ENCODE results near the gene MAIP1.

MAIP1 gene

GRCh38 chr2:199950396-199950795 is 5.0 kb upstream of the MAIP1 start:
- H3K9ac ChIP-seq (ENCODE audit: low read depth, low read length), result no peak overlapping the region
- peaks cover 57% of the 10 kb centered on the region for H3K36me3 ChIP-seq (ENCODE audit: insufficient read depth, low read length)
- WGBS, result 94% methylated on average over 5 of the region's 5 CpGs
- no peaks in the 10 kb centered on the region for H3K4me1 ChIP-seq (ENCODE audit: insufficient read depth, low read length)
- no peaks in the 10 kb centered on the region for H3K27me3 ChIP-seq (ENCODE audit: insufficient read depth, low read length)
- H3K9me3 ChIP-seq (ENCODE audit: insufficient read depth, low read depth, low read length), result no peaks in the 10 kb centered on the region
- H3K4me3 ChIP-seq (ENCODE audit: low read length), result no peak overlapping the region
- no peak overlapping the region for H3K27ac ChIP-seq (ENCODE audit: low read depth, low read length)

GRCh38 chr2:199951023-199951422 is 4.4 kb upstream of the MAIP1 start:
- Histone ChIP-seq H3K36me3 (ENCODE audit: insufficient read depth, low read length) (peaks cover 50% of the 10 kb centered on the region), H3K4me3 (ENCODE audit: low read length) (no peak overlapping the region), H3K9me3 (ENCODE audit: insufficient read depth, low read depth, low read length) (no peaks in the 10 kb centered on the region), H3K27me3 (ENCODE audit: insufficient read depth, low read length) (no peaks in the 10 kb centered on the region), H3K9ac (ENCODE audit: low read depth, low read length) (no peak overlapping the region), H3K4me1 (ENCODE audit: insufficient read depth, low read length) (no peaks in the 10 kb centered on the region), H3K27ac (ENCODE audit: low read depth, low read length) (no peak overlapping the region)
- 90% methylated on average over 1 of the region's 1 CpG for WGBS

- Histone ChIP-seq H3K27ac (ENCODE audit: low read depth, low read length) (peak overlapping the region; percentile 97), H3K9ac (ENCODE audit: low read depth, low read length) (peak overlapping the region; percentile 95), H3K4me1 (ENCODE audit: insufficient read depth, low read length) (no peaks in the 10 kb centered on the region), H3K4me3 (ENCODE audit: low read length) (peak overlapping the region; percentile 95), H3K36me3 (ENCODE audit: insufficient read depth, low read length) (peaks cover 39% of the 10 kb centered on the region), H3K27me3 (ENCODE audit: insufficient read depth, low read length) (no peaks in the 10 kb centered on the region), H3K9me3 (ENCODE audit: insufficient read depth, low read depth, low read length) (no peaks in the 10 kb centered on the region)
- WGBS, result under 1% methylated on average over 13 of the region's 13 CpGs
These were observed 409 bp upstream of the MAIP1 start for GRCh38 chr2:199955007-199955338.

GRCh38 chr2:199956062-199956380 is 639 bp downstream of the MAIP1 start:
- peak overlapping the region; percentile 95 for H3K9ac ChIP-seq (ENCODE audit: low read depth, low read length)
- WGBS, result 2% methylated on average over 10 of the region's 10 CpGs
- no peaks in the 10 kb centered on the region for H3K27me3 ChIP-seq (ENCODE audit: insufficient read depth, low read length)
- no peaks in the 10 kb centered on the region for H3K9me3 ChIP-seq (ENCODE audit: insufficient read depth, low read depth, low read length)
- H3K27ac ChIP-seq (ENCODE audit: low read depth, low read length), result peak overlapping the region; percentile 97
- peak overlapping the region; percentile 95 for H3K4me3 ChIP-seq (ENCODE audit: low read length)
- H3K36me3 ChIP-seq (ENCODE audit: insufficient read depth, low read length), result peaks cover 39% of the 10 kb centered on the region
- H3K4me1 ChIP-seq (ENCODE audit: insufficient read depth, low read length), result no peaks in the 10 kb centered on the region

GRCh38 chr2:199958014-199958413 is 2.6 kb downstream of the MAIP1 start:
- Histone ChIP-seq H3K27ac (ENCODE audit: low read depth, low read length) (no peak overlapping the region), H3K4me1 (ENCODE audit: insufficient read depth, low read length) (no peaks in the 10 kb centered on the region), H3K36me3 (ENCODE audit: insufficient read depth, low read length) (peaks cover 54% of the 10 kb centered on the region), H3K9me3 (ENCODE audit: insufficient read depth, low read depth, low read length) (no peaks in the 10 kb centered on the region), H3K9ac (ENCODE audit: low read depth, low read length) (no peak overlapping the region), H3K4me3 (ENCODE audit: low read length) (no peak overlapping the region), H3K27me3 (ENCODE audit: insufficient read depth, low read length) (no peaks in the 10 kb centered on the region)
- 92% methylated on average over 4 of the region's 4 CpGs for WGBS

- WGBS, result 96% methylated on average over 2 of the region's 2 CpGs
- Histone ChIP-seq H3K27ac (ENCODE audit: low read depth, low read length) (no peak overlapping the region), H3K4me3 (ENCODE audit: low read length) (no peak overlapping the region), H3K9ac (ENCODE audit: low read depth, low read length) (no peak overlapping the region), H3K36me3 (ENCODE audit: insufficient read depth, low read length) (peaks cover 95% of the 10 kb centered on the region), H3K4me1 (ENCODE audit: insufficient read depth, low read length) (no peaks in the 10 kb centered on the region), H3K9me3 (ENCODE audit: insufficient read depth, low read depth, low read length) (no peaks in the 10 kb centered on the region), H3K27me3 (ENCODE audit: insufficient read depth, low read length) (no peaks in the 10 kb centered on the region)
These were observed 6.8 kb downstream of the MAIP1 start for GRCh38 chr2:199962203-199962602.

- WGBS, result 100% methylated on average over 2 of the region's 2 CpGs
- Histone ChIP-seq H3K27me3 (ENCODE audit: insufficient read depth, low read length) (no peaks in the 10 kb centered on the region), H3K9me3 (ENCODE audit: insufficient read depth, low read depth, low read length) (no peaks in the 10 kb centered on the region), H3K4me1 (ENCODE audit: insufficient read depth, low read length) (no peaks in the 10 kb centered on the region), H3K9ac (ENCODE audit: low read depth, low read length) (no peak overlapping the region), H3K27ac (ENCODE audit: low read depth, low read length) (no peak overlapping the region), H3K36me3 (ENCODE audit: insufficient read depth, low read length) (peaks cover 64% of the 10 kb centered on the region), H3K4me3 (ENCODE audit: low read length) (no peak overlapping the region)
These were observed 11.0 kb downstream of the MAIP1 start for GRCh38 chr2:199966405-199966804.

- 80% methylated on average over 1 of the region's 1 CpG for WGBS
- Histone ChIP-seq H3K36me3 (ENCODE audit: insufficient read depth, low read length) (peaks cover 59% of the 10 kb centered on the region), H3K27me3 (ENCODE audit: insufficient read depth, low read length) (no peaks in the 10 kb centered on the region), H3K27ac (ENCODE audit: low read depth, low read length) (no peak overlapping the region), H3K9ac (ENCODE audit: low read depth, low read length) (no peak overlapping the region), H3K4me3 (ENCODE audit: low read length) (no peak overlapping the region), H3K4me1 (ENCODE audit: insufficient read depth, low read length) (no peaks in the 10 kb centered on the region), H3K9me3 (ENCODE audit: insufficient read depth, low read depth, low read length) (no peaks in the 10 kb centered on the region)
These were observed 11.6 kb downstream of the MAIP1 start for GRCh38 chr2:199966976-199967375.

GRCh38 chr2:199968126-199968525 is 12.7 kb downstream of the MAIP1 start:
- H3K27ac ChIP-seq (ENCODE audit: low read depth, low read length), result no peak overlapping the region
- no peak overlapping the region for H3K9ac ChIP-seq (ENCODE audit: low read depth, low read length)
- WGBS, result 92% methylated on average over 1 of the region's 1 CpG
- no peaks in the 10 kb centered on the region for H3K27me3 ChIP-seq (ENCODE audit: insufficient read depth, low read length)
- H3K36me3 ChIP-seq (ENCODE audit: insufficient read depth, low read length), result peaks cover 47% of the 10 kb centered on the region
- H3K4me1 ChIP-seq (ENCODE audit: insufficient read depth, low read length), result no peaks in the 10 kb centered on the region
- no peaks in the 10 kb centered on the region for H3K9me3 ChIP-seq (ENCODE audit: insufficient read depth, low read depth, low read length)
- no peak overlapping the region for H3K4me3 ChIP-seq (ENCODE audit: low read length)

- 94% methylated on average over 5 of the region's 6 CpGs for WGBS
- Histone ChIP-seq H3K9me3 (ENCODE audit: insufficient read depth, low read depth, low read length) (no peaks in the 10 kb centered on the region), H3K4me1 (ENCODE audit: insufficient read depth, low read length) (no peaks in the 10 kb centered on the region), H3K27ac (ENCODE audit: low read depth, low read length) (no peak overlapping the region), H3K4me3 (ENCODE audit: low read length) (no peak overlapping the region), H3K9ac (ENCODE audit: low read depth, low read length) (no peak overlapping the region), H3K27me3 (ENCODE audit: insufficient read depth, low read length) (no peaks in the 10 kb centered on the region), H3K36me3 (ENCODE audit: insufficient read depth, low read length) (0 out of 2 replicates have a peak, but pooled peaks cover 7% of the 10 kb centered on the region)
These were observed 16.8 kb downstream of the MAIP1 start for GRCh38 chr2:199972088-199972626.

GRCh38 chr2:199973703-199974102 is 18.3 kb downstream of the MAIP1 start:
- Histone ChIP-seq H3K27ac (ENCODE audit: low read depth, low read length) (no peak overlapping the region), H3K4me3 (ENCODE audit: low read length) (no peak overlapping the region), H3K9ac (ENCODE audit: low read depth, low read length) (no peak overlapping the region), H3K9me3 (ENCODE audit: insufficient read depth, low read depth, low read length) (no peaks in the 10 kb centered on the region), H3K27me3 (ENCODE audit: insufficient read depth, low read length) (no peaks in the 10 kb centered on the region), H3K4me1 (ENCODE audit: insufficient read depth, low read length) (no peaks in the 10 kb centered on the region), H3K36me3 (ENCODE audit: insufficient read depth, low read length) (no peaks in the 10 kb centered on the region)
- 40% methylated on average over 2 of the region's 2 CpGs for WGBS

GRCh38 chr2:199975273-199975895 is 20.0 kb downstream of the MAIP1 start:
- no peak overlapping the region for H3K4me3 ChIP-seq (ENCODE audit: low read length)
- no peak overlapping the region for H3K27ac ChIP-seq (ENCODE audit: low read depth, low read length)
- 98% methylated on average over 3 of the region's 3 CpGs for WGBS
- H3K36me3 ChIP-seq (ENCODE audit: insufficient read depth, low read length), result no peaks in the 10 kb centered on the region
- H3K4me1 ChIP-seq (ENCODE audit: insufficient read depth, low read length), result 0 out of 2 replicates have a peak, but pooled peaks cover 5% of the 10 kb centered on the region
- H3K27me3 ChIP-seq (ENCODE audit: insufficient read depth, low read length), result no peaks in the 10 kb centered on the region
- no peak overlapping the region for H3K9ac ChIP-seq (ENCODE audit: low read depth, low read length)
- no peaks in the 10 kb centered on the region for H3K9me3 ChIP-seq (ENCODE audit: insufficient read depth, low read depth, low read length)

Data from HUES64 (cell line).